ENCODE results near the gene WWOX. TPM values are rescaled to one million over a fixed set of nuclear protein-coding genes. Genes with fewer than 3 reads are reported as not detected.

The WWOX gene
- total RNA-seq, 4 donors from 2014 or later: 135 to 209 (median 159) TPM

GRCh38 chr16:78577630-78578029 lies 478.2 kb downstream of the WWOX start:
- no peak for DNase-seq

DNA sequence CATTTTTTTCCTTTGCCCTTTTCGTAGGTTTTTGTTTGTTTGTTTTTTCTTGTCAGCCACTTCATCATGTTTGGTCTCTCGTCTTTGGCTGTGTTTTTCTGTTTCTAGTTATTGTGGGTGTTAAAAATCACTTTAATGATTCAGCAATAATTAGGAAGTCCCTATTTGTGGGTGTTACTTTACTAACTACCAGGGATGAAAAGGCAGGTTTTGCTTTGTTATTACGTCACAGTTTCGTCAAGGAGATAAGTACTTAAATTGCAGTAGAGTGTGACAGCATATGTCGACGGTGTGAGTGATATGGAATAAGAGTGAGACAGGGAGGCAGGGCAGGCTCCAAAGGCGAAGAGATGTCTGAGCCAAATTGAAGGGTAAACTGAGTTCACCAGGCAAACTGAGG lies 479.6 kb downstream of the WWOX start:
- no peak for TF ChIP-seq POLR2A (IDR thresholded peaks at IDR 0.05)
- TF ChIP-seq CTCF (IDR thresholded peaks at IDR 0.05): no peak
- 83 to 86% methylated on average over 7 of the region's 7 CpGs for WGBS, 2 donors
- Histone ChIP-seq H3K4me1 (no peaks in the 10 kb centered on the region), H3K9me3 (no peaks in the 10 kb centered on the region), H3K27ac (no peak overlapping the region), H3K4me3 (replicated peaks in 1 of 3) (no peak overlapping the region), H3K27me3 (no peaks in the 10 kb centered on the region), H3K36me3 (no peaks in the 10 kb centered on the region)
- no peak for DNase-seq
- intact Hi-C loops (cut with DNase I): no loop called here

More at GRCh38 chr16:78577630-78578029, 478.2 kb downstream of the WWOX start:
- 92 to 96% methylated on average over 6 of the region's 6 CpGs for WGBS, 2 donors
- H3K27ac ChIP-seq: no peak overlapping the region
- no peaks in the 10 kb centered on the region for H3K9me3 ChIP-seq
- no peak for TF ChIP-seq CTCF (IDR thresholded peaks at IDR 0.05)
- no peak for TF ChIP-seq POLR2A (IDR thresholded peaks at IDR 0.05)
- no peak overlapping the region for H3K4me3 ChIP-seq (replicated peaks in 1 of 3)
- intact Hi-C loops (cut with DNase I): no loop called here
- no peaks in the 10 kb centered on the region for H3K27me3 ChIP-seq
- no peaks in the 10 kb centered on the region for H3K36me3 ChIP-seq
- H3K4me1 ChIP-seq: peaks cover 0 to 7% of the 10 kb centered on the region in 2 donors

DNA sequence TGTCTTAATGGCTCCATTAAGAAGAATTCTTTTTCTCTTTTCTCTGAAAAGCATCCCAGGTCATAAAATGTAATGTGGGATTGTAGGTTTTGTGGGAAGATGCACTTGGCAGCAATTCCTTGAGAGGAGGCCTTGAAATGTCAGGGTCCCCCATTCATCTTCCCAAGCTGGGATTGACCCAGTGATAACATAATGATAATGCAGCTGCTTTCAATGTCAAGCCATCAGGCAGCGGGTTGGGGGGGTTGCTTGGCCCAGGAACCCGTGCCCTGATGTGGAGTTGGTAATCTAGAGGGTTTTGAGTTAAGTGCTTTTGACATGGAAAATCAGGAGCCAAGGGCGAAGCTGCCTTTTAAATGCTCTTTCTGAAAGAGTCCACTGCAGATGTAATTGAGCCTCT lies 484.0 kb downstream of the WWOX start:
- TF ChIP-seq POLR2A (IDR thresholded peaks at IDR 0.05): no peak
- Histone ChIP-seq H3K27ac (no peak overlapping the region), H3K4me1 (no peaks in the 10 kb centered on the region), H3K4me3 (replicated peaks in 1 of 3) (no peak overlapping the region), H3K27me3 (no peaks in the 10 kb centered on the region), H3K9me3 (no peaks in the 10 kb centered on the region), H3K36me3 (no peaks in the 10 kb centered on the region)
- intact Hi-C loops (cut with DNase I): no loop called here
- no peak for DNase-seq
- 81 to 89% methylated on average over 3 of the region's 3 CpGs for WGBS, 2 donors

- Histone ChIP-seq H3K9me3 (no peaks in the 10 kb centered on the region), H3K4me3 (replicated peaks in 1 of 3) (no peak overlapping the region), H3K4me1 (no peaks in the 10 kb centered on the region), H3K36me3 (no peaks in the 10 kb centered on the region), H3K27me3 (no peaks in the 10 kb centered on the region), H3K27ac (no peak overlapping the region)
- intact Hi-C loops (cut with DNase I): no loop called here
- no peak for TF ChIP-seq CTCF (IDR thresholded peaks at IDR 0.05)
- TF ChIP-seq POLR2A (IDR thresholded peaks at IDR 0.05): no peak
- DNase-seq: no peak
- WGBS, 2 donors: 91 to 92% methylated on average over 10 of the region's 10 CpGs
Observed at GRCh38 chr16:78584213-78584860, 484.9 kb downstream of the WWOX start.

- Histone ChIP-seq H3K9me3 (no peaks in the 10 kb centered on the region), H3K27ac (no peak overlapping the region), H3K27me3 (no peaks in the 10 kb centered on the region), H3K4me1 (no peaks in the 10 kb centered on the region), H3K36me3 (no peaks in the 10 kb centered on the region), H3K4me3 (replicated peaks in 1 of 3) (no peak overlapping the region)
- no peak for TF ChIP-seq POLR2A (IDR thresholded peaks at IDR 0.05)
- TF ChIP-seq CTCF (IDR thresholded peaks at IDR 0.05): no peak
- 98% methylated on average over 8 of the region's 8 CpGs for WGBS, 2 donors
- intact Hi-C loops (cut with DNase I): no loop called here
- no peak for DNase-seq
Observed at GRCh38 chr16:78584991-78585390, 485.5 kb downstream of the WWOX start.

Data from thyroid gland (tissue), 4 donors.